Fibroblast of upper back skin (primary cell): Measurements from ENCODE around the gene AGAP3.

Experiments
- DNase-seq: peaks from one replicate; pipeline ENCODE4 v3.0.0-alpha.2; 2013

AGAP3 gene

DNA sequence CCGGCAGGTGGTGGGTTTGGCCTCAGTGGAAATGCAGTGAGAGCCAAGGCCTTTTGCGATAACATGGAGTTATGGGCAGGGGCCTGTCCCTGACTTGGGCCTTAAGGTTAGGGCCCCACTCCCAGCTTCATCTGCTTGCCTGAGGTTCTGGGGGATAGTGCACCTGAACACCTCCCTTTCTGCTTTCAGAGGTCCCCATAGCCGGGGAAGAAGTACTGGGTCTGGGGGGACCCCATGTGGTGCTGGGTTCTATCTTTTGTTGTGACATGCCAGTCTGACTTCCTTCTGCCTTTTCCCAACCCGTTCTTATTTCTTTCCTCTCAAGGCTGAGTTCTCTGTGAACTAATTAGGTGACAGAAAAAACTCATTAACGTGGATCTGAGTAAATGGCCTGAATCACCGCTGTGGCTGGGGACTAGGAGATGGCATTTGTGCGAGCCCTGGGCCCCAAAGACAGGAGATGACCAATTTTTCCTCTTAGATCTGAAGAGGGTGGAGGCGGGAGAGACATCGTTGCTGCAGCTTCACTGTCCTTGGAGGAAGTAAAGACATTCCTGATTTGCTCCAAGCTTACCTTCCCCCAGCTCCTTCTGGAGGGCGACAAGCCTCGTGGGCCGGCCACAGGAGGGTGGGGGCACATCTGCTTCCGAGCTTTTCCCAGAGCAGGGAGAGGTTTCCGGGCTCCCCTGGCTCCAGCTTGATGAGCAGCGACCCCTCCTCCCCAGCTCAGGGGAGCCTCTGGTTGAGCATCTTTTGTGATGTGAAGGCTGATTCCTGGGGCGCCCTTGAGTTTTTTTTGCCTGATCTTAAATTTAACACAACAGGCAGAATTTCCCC is 2.0 kb downstream of the AGAP3 start:
- DNase-seq, result peak; percentile 37

DNA sequence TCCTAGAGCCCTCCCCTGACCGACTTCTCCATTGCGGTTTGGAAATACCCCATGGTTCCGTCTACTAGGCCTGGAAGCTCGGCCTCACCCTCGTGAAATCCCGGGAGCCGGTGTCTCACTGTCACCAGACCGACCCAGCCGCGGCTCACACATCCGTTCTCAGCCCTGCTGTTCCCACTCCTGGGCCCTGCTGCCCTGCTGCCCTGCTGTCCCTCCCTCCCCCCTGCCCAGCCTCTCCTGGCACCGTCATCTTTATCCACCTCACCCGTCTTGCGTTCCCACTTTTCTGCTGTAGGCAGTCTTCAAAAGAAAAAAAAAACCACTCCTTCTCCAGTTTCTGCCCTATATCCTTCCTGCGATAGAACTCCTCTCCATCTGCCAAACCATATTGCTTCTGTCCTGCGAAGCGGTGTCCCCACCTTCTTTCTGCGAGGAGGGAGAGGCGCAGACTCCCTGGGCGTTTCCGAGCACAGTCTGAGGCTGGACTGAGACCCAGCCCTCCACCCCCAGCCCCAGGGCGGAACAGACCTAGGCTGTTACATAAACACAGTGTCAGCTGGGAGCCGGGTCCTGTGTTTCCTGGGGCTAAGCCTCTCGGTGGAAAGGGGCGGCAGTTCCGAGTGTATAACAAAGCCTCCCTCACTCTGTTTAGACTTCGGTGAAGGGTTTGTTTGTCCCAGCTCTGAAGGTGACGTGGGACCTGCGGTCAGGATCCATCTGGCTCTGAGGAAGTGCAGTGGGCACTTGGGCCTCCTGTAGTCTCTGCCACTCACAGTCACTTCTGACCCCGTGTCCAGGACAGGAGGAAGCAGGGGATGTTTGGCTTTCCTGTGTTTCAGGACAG is 2.8 kb downstream of the AGAP3 start:
- DNase-seq, result peak; percentile 32

DNA sequence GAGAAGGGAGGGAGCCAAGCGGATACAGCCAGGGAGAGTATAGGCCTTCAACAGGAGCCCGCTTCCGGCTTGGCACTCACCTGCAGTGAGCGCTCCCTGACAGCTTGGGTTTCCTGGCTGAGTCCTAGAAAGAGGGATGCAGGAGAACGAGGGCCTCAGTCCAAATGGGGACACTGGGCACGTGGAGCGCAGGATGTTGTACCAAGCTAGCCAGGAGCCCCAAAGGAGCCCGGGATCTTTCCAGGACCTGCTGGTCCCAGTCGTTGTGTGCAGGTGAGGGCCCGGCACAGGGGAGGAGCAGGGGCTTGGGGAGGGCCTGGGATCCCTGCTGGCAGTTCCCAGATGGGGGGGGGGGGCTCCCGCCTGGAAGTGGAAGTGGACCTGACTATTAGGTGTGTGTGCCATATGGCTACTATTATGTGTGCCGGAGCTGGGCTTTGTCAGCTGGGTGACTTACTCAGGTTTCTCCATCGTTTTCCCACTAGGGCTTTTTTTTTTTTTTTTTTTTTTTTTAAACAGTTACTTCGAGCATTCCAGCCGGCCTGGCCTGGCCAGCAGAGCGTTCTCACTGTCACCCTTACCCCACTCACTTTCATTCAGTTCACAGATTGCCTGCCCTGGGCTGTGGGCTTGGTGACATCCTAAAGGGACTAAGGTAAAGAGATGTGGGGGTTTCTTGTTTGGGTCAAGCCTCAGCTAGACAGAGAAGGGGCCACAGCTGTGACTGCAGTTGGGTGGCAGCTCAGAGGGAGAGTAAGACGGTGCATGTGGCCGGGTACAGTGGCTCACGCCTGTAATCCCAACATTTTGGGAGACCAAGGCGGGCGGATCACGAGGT is 3.8 kb downstream of the AGAP3 start:
- no peak for DNase-seq

DNA sequence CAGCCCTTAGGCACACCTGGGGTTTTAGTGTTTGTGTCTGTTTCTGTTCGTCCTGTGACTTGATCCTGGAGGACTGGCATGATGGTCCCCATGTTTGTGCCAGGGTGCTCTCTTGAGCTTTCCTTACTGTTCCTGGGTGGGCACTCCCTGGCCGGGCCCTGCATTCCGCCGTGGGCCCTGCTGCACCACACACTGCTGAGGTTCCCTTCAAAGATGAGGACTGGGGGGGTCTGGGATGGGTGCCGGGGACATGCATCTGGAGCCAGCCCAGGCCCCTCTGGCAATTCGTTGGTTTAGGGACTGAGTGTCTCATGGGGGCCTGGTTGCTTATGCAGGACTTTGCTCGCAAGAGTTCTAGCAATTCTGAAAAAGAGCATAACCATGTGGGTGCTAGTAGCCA is 4.7 kb downstream of the AGAP3 start:
- no peak for DNase-seq

DNA sequence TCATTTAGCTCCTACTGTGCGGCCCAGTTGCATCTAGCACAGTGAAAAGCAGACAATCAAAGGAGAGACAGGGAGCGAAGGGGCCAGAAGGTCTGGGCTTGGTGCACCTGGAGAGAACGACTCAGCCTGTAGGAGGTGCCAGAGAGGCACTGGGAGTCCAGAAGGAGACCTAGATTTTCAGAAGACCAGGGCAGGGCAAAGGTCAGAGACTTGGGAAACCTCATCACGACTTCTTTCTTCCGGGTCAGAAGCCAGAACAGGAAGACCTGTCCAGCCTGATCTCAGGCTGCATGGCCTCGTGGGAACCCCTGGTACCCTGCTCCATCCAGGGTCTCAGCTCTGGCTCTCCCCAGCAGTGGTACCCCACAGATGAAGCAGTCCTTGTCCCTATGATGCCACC is 5.2 kb downstream of the AGAP3 start:
- DNase-seq, result no peak

DNA sequence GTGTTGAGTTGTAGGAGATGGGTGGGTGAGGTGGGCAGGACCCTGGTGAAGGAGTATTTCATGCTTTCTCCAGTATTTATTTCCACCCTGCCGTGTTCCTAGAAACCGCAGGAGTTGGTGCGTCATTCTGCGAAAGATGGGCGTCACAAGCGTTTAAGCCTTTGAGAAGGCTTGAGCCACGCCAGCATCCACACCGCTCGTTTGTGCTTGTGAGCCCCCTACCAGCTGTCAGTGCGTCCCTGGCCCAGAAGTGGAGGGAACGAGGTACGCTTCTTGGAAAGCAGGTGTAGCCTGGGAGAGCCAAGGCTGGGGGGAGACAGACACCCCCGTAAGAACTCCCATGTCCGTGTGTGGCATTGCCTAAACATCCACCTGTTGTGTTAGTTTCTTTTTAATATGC is 5.7 kb downstream of the AGAP3 start:
- no peak for DNase-seq

DNA sequence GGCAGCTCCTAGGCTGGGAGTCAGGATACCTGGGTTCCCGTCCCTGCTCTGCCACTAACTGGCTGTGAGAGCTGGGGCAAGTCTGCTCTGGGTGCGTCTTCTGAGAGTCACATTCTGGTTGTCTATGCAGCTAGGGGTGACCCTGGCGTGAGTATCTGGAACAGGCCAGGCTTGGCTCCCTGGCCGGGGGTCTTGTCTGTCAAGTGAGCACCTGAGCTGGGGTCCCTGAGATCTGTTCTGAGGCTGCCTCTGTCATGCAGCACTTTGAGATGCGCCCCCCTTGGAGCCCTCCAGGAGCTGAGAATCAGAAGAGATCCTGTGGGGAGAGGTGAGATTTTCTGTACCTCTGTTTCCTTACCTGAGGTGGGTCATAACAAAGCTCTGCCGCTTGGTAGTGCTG is 7.5 kb downstream of the AGAP3 start:
- no peak for DNase-seq

DNA sequence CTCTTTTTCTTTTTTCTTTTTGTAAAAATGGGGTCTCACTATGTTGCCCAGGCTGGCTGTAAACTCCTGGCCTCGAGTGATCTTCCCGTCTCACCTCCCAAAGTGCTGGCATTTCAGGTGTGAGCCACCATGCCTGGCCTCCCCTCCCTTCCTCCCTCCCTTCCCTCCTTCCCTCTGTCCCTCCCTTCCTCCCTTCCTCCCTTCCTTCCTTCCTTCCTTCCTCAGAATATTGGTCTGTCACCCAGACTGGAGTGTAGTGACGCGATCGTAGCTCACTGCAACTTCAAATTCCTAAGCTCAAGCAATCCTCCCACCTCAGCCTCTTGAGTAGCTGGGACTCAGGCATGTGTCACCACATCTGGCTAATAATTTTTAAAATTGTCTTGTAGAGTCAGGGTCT is 8.4 kb downstream of the AGAP3 start:
- peak; percentile 25 for DNase-seq

DNA sequence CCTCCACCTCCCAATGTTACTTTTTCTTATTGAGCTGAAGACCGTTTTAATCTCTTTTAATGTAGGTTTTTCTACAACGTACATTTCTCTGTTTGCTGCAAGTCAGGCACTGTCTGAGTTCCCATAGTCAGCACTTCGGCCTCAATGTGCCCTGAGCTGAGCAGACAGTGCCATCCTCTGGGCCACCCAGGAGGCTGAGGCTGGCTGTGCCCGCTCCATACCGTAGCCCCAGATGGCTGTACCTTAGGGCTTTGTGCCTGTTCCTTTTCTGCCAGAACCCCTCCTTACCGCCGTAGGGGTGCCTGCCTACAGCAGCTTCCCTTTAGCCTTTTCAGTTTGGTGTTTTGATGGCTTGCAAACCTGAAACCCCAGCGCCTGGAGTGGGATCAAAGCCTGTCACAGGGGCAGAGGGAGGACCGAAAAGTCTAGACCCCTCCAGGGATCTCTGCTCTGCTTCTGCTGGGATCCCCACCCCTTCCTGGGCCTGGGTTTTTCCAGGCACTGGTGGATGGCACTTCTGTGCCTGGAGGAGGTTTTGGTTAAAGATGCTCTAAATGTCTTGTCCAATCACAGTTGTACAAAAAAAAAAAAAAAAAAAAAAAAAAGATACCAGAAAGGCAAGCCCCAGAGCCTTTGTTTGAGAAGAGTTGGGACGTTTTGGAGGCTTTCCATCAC is 9.0 kb downstream of the AGAP3 start:
- DNase-seq, result no peak

DNA sequence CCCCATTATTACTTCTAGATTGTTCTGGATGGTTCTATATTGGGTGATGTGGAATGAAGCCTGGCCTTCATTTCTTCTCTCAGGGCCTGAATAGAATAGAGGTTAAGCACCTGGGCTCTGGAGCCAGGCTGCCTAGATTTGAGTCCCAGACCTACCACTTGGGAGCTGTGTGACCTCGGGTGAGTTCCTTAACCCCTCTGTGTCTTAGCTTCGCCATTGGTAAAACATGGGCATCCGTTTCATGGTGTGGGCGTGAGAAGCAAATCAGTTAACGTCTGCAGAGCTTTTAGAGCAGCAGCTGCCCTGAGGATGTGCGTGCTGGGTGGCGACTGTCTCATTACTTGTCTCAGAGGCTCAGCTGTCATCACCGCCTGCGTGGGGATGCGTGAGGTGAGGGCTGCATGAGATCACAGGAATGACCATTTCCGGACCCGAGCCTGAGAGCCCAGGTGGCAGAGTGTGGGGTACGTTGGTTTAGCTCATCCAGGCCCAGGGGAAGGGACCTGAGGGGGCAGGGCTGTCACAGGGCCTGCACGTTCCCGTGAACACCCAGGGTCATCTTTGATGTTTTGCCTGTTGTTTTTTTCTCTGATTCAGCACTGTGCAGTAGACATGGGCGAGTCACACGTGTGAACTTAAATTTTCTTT is 9.7 kb downstream of the AGAP3 start:
- no peak for DNase-seq

DNA sequence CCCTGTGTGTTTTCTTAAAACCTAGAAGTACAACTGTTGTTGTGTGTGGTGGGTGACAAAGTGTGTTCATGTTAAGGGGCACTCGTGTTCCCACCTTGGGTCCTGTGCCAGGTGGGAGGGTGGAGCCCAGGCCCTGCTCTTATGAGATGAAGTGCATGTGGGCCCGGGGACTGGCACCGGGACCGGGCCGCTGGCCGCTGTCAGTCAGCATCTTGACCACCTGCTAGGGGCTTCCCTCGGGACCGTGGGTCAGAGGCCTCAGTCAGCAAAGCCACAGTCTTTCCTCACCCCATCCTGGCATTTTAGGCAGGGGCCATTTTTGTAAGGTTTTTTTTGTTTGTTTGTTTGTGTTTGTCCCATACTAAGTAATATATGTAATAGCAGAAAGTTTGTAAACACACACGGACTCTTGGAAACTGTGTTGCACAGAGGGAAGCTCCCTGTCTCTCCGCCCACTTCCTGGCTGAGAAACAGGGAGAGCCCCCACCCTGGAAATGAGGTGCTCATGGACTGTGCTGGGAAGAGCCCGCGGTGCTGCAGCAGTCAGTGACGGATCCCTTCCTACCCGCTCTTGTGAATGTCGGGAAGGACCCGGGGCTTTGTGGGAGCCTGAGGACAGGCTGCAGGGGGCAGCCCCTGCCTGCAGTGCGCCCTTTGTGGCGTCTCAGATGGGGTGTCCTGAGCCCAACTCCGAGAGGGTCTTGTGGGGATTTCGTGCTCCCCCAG is 13.4 kb downstream of the AGAP3 start:
- DNase-seq, result no peak

DNA sequence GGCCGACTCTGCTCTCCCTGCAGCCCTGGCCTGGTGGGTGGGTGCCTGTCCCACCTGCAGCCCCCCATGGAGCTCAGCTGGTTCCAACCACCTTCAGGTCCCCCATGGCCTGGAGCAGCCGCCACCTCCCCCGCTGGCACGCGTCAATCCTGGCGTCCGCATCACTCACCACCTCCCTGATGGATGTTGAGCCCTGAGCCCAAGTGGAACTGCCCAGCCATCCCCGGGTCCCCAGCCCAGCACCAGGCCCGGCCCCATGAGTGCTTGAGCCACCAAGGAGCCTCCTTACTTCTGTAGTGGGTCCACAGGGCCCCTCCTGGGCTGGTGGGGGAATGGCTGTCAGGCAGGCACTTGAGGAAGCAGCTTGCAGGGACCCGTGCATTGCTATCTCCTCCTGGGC is 14.6 kb downstream of the AGAP3 start:
- DNase-seq, result no peak

DNA sequence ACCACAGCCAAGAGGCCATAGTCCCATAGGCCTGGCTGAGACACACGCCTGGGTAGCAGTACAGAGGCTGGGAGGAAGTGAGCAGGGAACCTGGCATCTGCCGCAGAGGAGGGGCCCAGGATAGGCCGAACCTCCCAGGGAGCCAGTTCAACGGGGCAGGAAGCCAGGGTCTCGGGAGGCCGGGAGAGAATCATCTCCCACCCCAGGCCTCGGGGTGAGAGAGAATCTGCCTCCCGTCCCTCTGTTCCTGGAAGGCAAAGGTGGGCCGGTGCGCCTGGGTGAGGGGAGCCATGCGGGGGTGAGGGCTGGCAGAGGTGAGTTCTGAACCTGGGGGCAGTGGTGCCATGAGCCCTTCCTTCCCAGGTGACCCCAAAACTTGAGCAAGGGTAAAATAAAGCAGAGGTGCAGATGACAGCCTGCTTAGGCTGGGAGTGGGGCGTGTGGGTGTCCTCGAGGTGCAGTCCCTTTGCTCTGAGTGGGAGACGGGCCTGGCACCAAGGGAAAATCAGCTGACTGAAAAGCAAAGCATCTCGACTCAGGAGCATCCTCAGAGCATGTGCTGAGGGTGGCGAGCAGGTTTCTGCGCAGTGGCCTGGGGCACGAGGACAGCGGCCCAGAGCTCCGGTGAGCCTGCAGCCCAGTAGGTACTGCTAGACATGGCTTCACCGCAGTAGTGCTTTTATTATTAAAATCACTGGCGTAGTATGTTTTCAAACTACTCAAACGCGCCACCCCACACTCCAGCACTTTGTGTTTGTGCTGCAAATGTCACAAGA is 15.5 kb downstream of the AGAP3 start:
- no peak for DNase-seq

DNA sequence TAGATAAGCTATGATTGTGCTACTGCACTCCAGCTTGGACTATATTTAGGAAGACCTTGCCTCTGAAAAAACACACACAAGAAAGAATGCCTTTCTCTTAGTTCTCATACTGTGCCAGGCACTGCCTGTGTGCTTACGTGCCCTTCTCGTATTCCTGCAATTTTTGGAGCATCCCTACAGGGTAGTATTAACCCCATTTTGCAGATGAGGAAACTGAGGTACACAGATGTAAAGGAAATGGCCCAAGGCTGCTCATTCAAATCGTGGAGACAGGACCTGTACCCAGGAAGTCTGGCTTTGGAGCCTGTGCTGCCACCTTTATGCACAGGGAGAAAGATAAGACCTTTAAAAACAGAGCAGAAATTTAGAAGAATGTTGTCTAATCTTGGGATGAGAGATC is 16.7 kb downstream of the AGAP3 start:
- no peak for DNase-seq

DNA sequence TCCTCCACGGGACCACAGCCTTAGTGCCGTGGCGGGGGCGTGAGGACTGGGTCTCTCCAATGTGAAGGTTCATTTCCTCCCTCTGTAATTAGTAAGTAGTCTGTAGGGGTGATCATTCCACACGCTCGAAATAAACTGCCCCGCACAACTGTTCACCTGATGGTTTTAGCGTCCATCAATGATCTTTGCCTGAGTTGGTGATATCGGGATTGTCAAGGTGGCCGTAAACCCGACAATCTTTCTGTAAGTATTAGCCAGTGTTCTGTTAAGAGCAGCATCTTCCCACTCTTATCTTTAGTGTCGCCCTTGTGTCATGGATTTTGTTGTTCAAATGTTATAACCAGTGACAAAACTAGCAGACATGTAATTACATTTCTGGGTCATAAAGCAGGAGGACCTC is 17.7 kb downstream of the AGAP3 start:
- DNase-seq, result no peak

DNA sequence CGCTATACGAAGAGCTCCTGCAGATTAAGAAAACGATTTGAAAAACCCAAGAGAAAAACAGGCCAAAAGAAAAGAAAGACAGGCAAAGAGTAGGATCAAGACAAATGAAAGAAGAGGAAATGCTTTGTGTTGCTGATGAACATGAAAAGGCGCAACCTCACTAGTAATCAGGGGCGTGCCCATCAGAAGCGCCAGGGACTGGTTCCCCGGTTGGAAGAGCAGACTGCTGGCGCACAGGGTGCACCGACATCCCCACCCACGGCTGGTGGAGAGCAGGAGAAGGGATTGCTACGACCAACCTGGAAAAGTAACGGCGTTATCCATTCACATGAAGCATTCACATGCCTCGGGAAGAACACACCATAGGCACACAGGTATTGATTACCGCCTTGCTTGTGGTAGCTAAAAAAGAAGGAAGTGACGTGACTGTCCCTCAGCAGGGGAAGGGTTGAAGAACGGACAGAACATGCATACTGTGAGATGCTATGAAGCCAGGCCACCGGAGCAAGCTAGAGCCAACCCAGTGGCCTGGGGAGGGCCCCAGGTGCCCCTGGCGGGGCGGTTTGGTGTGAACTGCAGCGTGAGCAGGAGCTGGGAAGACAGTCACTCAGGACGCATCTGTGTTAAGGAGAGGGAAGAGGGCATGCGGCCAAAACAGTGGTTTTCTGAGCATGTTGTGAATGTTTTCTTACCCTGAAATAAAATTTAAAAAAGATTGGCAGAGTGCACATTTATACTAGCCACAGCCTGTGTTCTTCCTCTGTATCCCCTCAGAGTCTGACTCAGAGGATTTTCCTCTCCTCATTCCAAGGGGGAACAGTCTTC is 18.3 kb downstream of the AGAP3 start:
- DNase-seq, result peak; percentile 94

DNA sequence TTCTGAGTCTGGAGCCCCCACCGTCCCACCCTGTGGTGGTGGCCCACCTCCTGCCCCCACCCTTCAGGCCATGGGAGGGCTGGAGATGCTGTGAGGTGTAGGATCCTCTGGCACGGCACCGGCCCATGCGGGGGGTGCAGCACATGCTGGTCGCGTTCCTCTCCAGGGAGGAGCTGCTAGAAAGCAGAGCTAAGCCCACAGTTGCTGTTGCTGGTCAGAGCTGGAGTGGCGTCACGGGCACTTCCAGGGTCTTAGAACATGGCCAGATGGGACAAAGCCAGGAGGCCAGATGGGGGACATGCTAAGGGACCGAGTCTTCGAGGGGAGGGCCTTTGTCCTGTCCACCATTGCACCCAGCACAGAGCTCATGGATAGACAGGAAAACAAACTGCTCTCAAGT is 21.6 kb downstream of the AGAP3 start:
- no peak for DNase-seq

DNA sequence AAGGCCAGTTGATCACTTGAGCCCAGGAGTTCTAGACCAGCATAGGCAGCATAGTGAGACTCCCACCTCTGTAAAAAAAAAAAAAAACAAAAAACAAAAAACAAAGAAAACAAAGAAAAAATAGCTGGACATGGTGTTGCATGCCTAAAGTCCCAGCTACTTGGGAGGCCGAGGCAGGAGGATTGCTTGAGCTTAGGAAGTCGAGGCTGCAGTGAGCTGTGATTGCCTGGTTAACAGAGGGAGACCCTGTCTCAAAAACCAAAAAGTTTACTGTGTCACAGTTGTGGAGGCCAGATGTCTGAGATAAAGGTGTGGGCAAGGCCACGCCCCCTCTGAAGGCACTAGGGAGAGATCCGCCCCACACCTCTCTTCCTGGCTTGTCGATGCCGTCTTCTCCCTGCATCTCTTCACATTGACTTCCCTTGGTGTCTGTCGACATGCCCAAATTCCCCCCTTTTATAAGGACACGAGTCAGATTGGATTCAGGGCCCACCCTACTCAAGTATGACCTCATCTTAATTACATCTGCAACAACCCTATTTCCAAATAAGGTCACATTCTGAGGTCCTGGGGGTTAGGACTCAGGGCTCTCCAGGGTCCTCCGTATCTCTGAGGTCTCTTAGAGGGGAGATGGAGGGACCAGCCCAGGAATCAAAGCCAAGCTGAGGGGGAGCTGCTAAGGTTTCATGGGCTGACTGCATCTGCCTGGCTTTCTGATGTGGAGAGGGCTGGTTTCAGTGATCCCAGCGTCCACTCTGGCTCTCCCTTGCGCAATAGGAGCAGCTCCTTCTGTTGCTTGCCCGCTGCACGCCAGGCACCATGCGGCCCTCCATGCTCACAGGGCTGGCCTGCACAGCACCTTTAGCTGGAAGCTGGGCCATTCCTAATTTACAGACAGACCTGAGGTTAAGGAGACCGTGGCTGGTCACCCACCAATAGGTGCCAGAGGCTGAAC is 23.1 kb downstream of the AGAP3 start:
- DNase-seq, result peak; percentile 45
